IPS-20b (cell line): ENCODE results near the gene BRPF1.
A peak's percentile ranks its signal among the peaks of the same experiment; 100 is the strongest.
"Not testable (repeated sequence)": the region's sequence is repeated elsewhere in the genome, so short reads cannot be mapped to it uniquely, and the experiment has no call there.

Source experiments
- H3K27ac ChIP-seq: one replicate; pipeline ENCODE4 v1.5.1; 2013; ENCODE audit warnings: low read length
- H3K27me3 ChIP-seq: 2 replicates; pipeline ENCODE4 v1.6.1; 2013; ENCODE audit warnings: mild to moderate bottlenecking, low read length, inconsistent platforms; ENCODE audit not compliant: insufficient read depth
- H3K36me3 ChIP-seq: 2 replicates; pipeline ENCODE4 v1.6.1; 2013; ENCODE audit warnings: low read depth, mild to moderate bottlenecking, inconsistent platforms, low read length, moderate library complexity; ENCODE audit not compliant: insufficient read depth
- H3K4me1 ChIP-seq: 2 replicates; pipeline ENCODE4 v1.6.1; 2013; ENCODE audit warnings: mild to moderate bottlenecking, control low read depth, inconsistent platforms, low read length, moderate library complexity; ENCODE audit not compliant: insufficient read depth
- H3K4me3 ChIP-seq: 2 replicates; pipeline ENCODE4 v1.5.1; 2013; ENCODE audit warnings: mild to moderate bottlenecking, low read length, inconsistent platforms
- H3K9ac ChIP-seq: 2 replicates; pipeline ENCODE4 v1.6.1; 2013; ENCODE audit warnings: low read depth, mild to moderate bottlenecking, inconsistent platforms, low read length, moderate library complexity
- H3K9me3 ChIP-seq: 2 replicates; pipeline ENCODE4 v1.6.1; 2013; ENCODE audit warnings: mild to moderate bottlenecking, low read depth, low read length, inconsistent platforms; ENCODE audit not compliant: insufficient read depth

Gene BRPF1

DNA sequence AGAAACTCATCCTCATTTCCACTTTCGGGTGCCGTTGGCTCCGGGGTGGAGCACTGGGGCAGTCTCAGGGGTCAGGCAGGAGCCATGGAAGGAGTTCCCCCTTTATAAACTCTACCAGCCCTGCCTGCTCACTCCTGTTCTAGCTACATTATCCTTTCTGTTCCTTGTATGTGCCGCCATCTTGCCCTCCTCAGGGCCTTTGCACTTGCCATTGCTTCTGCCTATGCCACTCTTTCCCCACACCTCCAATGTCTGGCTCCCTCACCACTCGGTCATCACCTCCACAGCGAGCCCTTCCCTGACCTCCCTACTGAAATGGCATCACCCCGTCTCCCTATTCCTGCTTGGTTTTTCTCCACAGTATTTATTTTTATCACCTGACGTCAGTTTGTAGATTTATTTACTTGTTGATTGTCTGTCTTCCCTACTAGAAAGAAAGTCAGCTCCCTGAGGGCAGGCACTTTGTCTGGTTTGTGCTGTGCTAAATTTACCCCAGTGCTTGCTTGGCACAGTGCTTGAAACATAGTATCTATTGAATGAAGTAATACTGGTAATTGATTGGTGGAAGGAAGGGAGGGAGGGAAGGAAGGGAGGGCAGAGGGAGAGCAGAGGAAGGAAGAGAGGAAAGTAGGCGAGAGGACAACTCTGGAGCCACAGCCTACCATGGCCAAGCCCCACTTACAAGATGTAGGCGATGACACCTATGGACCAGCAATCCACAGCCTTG is 29.4 kb downstream of the BRPF1 start:
- Histone ChIP-seq H3K9me3 (no peaks in the 10 kb centered on the region), H3K27me3 (no peaks in the 10 kb centered on the region; the same call in 1 of the 2 replicates), H3K36me3 (peaks cover 28% of the 10 kb centered on the region), H3K4me3 (no peak overlapping the region), H3K4me1 (no peaks in the 10 kb centered on the region), H3K9ac (no peak overlapping the region), H3K27ac (no peak overlapping the region)

DNA sequence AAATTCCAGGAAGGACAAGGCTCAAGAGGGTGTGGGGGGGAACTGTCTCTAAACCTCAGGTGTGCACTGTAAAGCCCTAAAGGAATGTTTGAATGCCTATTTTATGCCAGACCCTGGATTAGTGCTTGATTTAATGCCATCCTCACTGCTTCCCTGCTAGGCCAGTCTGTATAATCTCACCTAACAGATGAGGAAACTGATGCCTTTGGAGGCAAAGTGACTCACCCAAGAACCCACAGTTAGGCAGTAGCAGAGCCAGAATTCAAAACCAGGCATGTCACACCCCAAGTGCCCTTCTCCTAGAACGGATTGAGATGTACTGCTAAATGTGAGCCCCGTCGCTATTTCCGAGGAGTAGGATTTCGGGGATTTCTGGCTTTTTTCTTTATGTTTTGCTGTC is 30.4 kb downstream of the BRPF1 start:
- peaks cover 9% of the 10 kb centered on the region; the same call in 1 of the 2 replicates for H3K27me3 ChIP-seq
- no peaks in the 10 kb centered on the region for H3K9me3 ChIP-seq
- no peak overlapping the region for H3K9ac ChIP-seq
- no peak overlapping the region for H3K27ac ChIP-seq
- no peak overlapping the region for H3K4me3 ChIP-seq
- H3K4me1 ChIP-seq = 0 out of 2 replicates have a peak, but pooled peaks cover 3% of the 10 kb centered on the region
- peaks cover 18% of the 10 kb centered on the region for H3K36me3 ChIP-seq

DNA sequence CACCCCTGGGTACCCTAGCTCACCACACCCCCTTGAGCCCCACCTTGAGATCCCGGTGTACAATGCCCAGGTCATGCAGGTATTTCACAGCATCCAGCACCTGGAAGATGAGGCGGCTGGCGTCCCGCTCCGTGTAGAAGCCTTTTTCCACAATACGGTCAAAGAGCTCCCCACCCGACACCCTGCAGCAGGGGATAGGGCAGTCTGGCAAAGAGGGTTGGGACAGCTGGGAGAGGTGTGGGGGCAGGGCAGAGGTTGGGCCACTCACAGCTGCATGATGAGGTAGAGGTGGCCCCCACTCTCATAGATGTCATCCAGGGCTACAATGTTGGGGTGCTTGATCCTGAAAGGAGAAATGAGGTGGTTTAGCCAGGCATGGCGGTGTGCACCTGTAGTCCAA is 31.3 kb downstream of the BRPF1 start:
- Histone ChIP-seq H3K9ac (no peak overlapping the region), H3K27ac (no peak overlapping the region), H3K36me3 (peaks cover 12% of the 10 kb centered on the region; the same call in 1 of the 2 replicates), H3K4me3 (no peak overlapping the region), H3K27me3 (peaks cover 18% of the 10 kb centered on the region), H3K4me1 (0 out of 2 replicates have a peak, but pooled peaks cover 3% of the 10 kb centered on the region), H3K9me3 (no peaks in the 10 kb centered on the region)

DNA sequence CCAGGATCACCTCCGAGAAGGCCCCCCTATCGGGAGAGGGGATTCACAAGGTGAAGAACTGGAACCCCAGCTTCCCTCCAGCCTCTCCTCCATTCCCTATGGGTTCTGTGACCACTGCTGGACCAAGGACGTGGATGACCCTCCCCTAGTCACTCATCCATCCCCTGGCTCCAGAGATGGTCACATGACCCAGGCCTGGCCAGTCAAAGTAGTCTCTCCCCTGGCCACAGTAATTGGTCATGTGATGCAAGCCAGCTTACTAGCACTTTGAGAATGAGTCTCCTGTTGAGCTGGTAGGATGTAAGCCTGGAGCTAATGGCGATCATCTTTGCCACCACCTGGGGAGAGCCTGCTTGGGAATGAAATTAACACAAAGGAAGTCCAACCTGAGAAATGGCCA is 34.3 kb downstream of the BRPF1 start:
- H3K36me3 ChIP-seq = no peaks in the 10 kb centered on the region
- no peaks in the 10 kb centered on the region for H3K9me3 ChIP-seq
- 0 out of 2 replicates have a peak, but pooled peaks cover 3% of the 10 kb centered on the region for H3K4me1 ChIP-seq
- H3K27ac ChIP-seq = no peak overlapping the region
- no peak overlapping the region; the same call in 1 of the 2 replicates for H3K9ac ChIP-seq
- peaks cover 44% of the 10 kb centered on the region for H3K27me3 ChIP-seq
- H3K4me3 ChIP-seq = no peak overlapping the region

DNA sequence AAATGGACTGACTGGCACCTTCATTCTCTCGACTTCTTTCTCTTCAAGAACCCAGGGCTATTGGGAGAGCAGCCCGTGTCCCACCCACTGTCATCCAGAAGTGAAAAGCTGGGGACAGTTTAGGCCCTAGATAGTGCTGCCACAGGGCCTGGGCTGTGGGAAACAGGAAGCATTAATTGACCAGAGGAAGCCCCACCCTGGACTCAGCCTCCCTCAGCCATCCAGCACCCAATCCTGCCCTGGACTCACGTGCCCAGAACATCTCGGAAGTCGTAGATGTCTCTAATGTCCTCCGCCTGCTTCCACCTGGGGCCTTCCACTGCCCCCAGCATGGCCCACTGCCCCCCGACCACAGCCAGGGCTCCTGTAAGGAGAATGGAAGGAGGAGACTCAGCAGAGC is 35.9 kb downstream of the BRPF1 start:
- Histone ChIP-seq H3K27ac (no peak overlapping the region), H3K9ac (no peak overlapping the region), H3K36me3 (no peaks in the 10 kb centered on the region), H3K4me1 (0 out of 2 replicates have a peak, but pooled peaks cover 3% of the 10 kb centered on the region), H3K4me3 (no peak overlapping the region), H3K27me3 (peaks cover 59% of the 10 kb centered on the region), H3K9me3 (no peaks in the 10 kb centered on the region)

DNA sequence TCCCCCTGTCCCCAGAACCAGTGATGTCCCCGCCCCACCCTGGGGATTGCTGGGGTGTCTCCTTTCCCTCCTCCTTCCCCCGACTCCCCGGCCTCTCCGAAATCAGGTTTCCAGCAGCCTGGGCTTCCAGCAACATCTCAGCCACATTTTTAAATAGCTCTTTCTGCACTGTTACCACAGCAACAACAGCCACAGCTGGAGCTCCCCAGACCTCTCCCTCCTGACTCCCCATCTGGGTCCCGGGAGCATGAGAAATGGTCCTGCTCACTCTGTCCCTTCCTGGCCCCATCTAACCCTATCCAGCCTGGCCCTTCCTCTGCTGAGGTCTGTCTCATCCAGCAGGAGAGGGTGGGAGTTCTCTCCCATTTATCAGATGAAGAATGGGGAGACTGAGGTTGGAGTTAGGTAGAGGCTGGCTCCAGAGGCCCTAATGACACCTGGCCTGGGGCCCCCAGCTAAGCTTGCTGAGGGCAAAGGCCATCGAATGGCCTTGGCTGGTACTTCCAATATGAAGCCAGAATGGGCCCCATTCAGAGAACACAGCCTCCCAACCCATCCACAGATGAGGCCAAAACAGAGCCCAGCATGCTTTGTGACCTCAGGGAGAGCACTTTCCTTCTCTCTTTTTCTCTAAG is 36.7 kb downstream of the BRPF1 start:
- Histone ChIP-seq H3K36me3 (no peaks in the 10 kb centered on the region), H3K4me1 (0 out of 2 replicates have a peak, but pooled peaks cover 3% of the 10 kb centered on the region), H3K4me3 (no peak overlapping the region), H3K27ac (no peak overlapping the region), H3K9ac (no peak overlapping the region), H3K9me3 (no peaks in the 10 kb centered on the region), H3K27me3 (peaks cover 64% of the 10 kb centered on the region)

DNA sequence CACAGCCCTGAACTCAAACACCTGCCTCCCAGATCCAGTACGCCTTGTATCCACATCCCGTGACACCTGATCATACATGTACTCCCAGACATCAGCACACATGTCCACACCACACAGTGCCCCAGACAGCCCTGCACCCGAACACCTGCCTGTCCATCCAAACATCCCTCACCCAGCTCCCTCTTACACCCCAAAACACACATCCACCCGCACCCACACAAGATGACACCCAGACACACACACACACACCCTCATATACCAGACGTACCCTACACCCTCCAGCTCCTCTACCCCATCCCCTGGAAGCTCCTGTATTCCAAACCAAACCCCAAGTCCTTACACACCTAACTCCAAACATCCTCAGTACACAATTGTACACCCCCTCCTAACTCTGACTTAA is 37.5 kb downstream of the BRPF1 start:
- peaks cover 64% of the 10 kb centered on the region for H3K27me3 ChIP-seq
- no peaks in the 10 kb centered on the region for H3K36me3 ChIP-seq
- H3K4me1 ChIP-seq = 0 out of 2 replicates have a peak, but pooled peaks cover 3% of the 10 kb centered on the region
- H3K9ac ChIP-seq = no peak overlapping the region
- no peak overlapping the region for H3K27ac ChIP-seq
- H3K4me3 ChIP-seq = peak overlapping the region; percentile 70
- H3K9me3 ChIP-seq = no peaks in the 10 kb centered on the region

DNA sequence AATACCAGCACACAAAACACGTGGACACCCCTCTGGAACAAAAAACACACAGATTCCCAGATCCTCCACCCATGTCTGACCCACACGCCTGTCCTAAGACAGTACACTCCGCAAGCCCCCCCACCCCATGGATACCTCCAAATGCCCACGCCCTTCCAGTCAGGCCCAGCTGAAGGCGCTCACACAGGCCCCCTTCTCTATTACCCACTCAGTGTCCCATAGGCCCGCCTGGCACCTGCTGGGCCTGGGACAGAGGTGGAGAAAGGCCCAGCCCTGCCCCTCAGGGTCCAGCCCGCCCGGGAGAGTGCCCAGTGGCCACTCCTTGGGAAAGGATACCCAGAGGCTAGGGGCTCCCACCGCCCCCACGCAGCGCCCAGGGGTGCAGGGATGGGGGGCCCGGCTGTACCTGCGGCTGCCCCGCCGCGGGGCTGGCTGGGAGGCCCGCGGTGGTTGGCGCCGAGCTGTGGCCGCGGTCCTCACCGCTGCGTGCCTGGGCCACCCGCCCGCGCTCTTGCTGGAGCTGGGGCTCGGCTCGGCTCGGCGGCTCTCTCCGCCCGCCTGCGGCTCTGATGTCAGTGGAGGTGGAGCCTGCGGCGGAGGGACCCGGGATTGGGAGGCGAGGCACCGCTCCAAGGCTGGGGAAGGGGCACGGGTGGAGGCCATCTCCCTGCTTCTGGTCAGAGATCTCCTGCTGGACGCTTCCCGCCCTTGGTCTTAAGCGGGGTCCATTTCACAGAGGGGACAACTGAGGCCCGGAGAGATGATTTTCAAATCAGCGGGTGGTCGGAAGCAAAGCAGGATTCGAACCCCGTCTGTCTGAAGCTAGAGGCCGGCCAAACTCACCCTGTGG is 38.1 kb downstream of the BRPF1 start, which contains the start of gene CAMK1:
Gene CAMK1, minus strand, starts transcription at position 522 of the 850 bp plus-strand sequence. CDS start 2,198 bp downstream, outside the sequence.
- Histone ChIP-seq H3K4me3 (peak within 1 kb of the TSS; percentile 70), H3K9ac (peak within 1 kb of the TSS; percentile 54; the same call in 1 of the 2 replicates), H3K4me1 (0 out of 2 replicates have a peak, but pooled peaks cover 3% of the 10 kb centered on the region), H3K27ac (no peak within 1 kb of the TSS), H3K27me3 (peaks cover 64% of the 10 kb centered on the region), H3K36me3 (no peaks in the 10 kb centered on the region), H3K9me3 (no peaks in the 10 kb centered on the region)

DNA sequence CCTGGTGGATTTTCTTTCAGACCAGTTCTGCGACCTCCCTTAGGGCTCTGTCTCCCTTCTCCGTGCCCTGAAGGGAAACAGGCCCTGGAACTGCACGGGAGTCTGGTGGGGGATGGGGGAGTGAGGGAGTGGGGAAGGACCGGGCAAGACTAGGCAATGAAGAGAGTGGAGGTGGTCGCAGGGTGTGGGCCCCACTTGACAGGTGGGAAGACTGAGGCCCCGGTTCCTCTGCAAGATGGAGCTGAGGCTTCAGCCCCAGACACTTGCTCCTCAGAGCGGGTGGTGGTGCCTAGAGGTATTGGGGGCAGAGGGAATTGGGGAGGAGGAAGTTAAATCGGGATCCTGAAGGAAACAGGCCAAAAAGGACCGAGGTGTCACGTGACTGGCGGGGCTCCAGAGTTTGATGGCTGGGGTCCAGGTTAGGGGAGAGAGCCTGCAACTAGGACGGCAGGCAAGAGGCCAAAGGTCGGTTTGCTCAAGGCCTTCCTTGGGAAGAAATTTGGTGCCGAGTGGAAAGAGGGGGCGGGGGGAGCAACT is 38.8 kb downstream of the BRPF1 start:
- 0 out of 2 replicates have a peak, but pooled peaks cover 3% of the 10 kb centered on the region for H3K4me1 ChIP-seq
- H3K36me3 ChIP-seq = no peaks in the 10 kb centered on the region
- H3K9ac ChIP-seq = peak overlapping the region; percentile 54; the same call in 1 of the 2 replicates
- peak overlapping the region; percentile 70 for H3K4me3 ChIP-seq
- H3K27ac ChIP-seq = no peak overlapping the region
- H3K27me3 ChIP-seq = peaks cover 64% of the 10 kb centered on the region
- H3K9me3 ChIP-seq = no peaks in the 10 kb centered on the region

DNA sequence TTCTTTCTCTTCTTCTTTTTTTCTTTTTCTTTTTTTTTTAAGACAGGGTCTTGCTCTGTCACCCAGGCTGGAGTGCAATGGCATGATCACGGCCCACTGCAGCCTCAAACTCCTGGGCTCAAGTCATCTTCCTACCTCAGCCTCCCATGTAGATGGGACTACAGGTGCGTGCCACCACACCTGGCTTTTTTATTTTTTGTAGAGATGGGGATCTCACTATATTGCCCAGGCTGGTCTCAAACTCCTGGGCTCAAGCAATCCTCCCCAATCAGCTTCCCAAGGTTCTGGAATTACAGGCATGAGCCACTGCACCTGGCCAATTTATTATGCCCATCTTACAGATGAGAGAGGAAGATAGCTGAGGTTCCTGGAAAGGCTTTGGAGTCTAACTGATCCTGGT is 39.5 kb downstream of the BRPF1 start:
- H3K27me3 ChIP-seq = peaks cover 64% of the 10 kb centered on the region
- H3K36me3 ChIP-seq, H3K27ac ChIP-seq, H3K9ac ChIP-seq, H3K4me1 ChIP-seq, H3K9me3 ChIP-seq, H3K4me3 ChIP-seq: not testable (repeated sequence)
